T-helper 22 cell (primary cell): ENCODE measurements around the gene CEP85.
"Not testable (repeated sequence)": the region's sequence is repeated elsewhere in the genome, so short reads cannot be mapped to it uniquely, and the experiment has no call there.

Experiments
- DNase-seq: peaks from one replicate; pipeline ENCODE4 v3.0.0-alpha.2; 2020; ENCODE audit warnings: low read depth

CEP85 gene

GRCh38 chr1:26290882-26291261 is 56.9 kb downstream of the CEP85 start:
- no peak for DNase-seq

- no peak for DNase-seq
Observed at GRCh38 chr1:26291433-26291832, 57.4 kb downstream of the CEP85 start.

- DNase-seq = no peak
Observed at GRCh38 chr1:26291939-26292338, 57.9 kb downstream of the CEP85 start.

GRCh38 chr1:26292735-26293134 is 58.7 kb downstream of the CEP85 start:
- not testable (repeated sequence) for DNase-seq

GRCh38 chr1:26293911-26294463 is 60.0 kb downstream of the CEP85 start:
- no peak for DNase-seq

GRCh38 chr1:26295194-26296138 is 61.5 kb downstream of the CEP85 start:
- DNase-seq = no peak

- no peak for DNase-seq
Observed at GRCh38 chr1:26296340-26297056, 62.5 kb downstream of the CEP85 start.

- DNase-seq = no peak
Observed at GRCh38 chr1:26297057-26297790, 63.2 kb downstream of the CEP85 start.

- no peak for DNase-seq
Observed at GRCh38 chr1:26297791-26298124, 63.8 kb downstream of the CEP85 start.

- DNase-seq = no peak
Observed at GRCh38 chr1:26300578-26301275, 66.7 kb downstream of the CEP85 start.

GRCh38 chr1:26302733-26303405 is 68.9 kb downstream of the CEP85 start:
- no peak for DNase-seq

- DNase-seq = no peak
Observed at GRCh38 chr1:26305667-26306289, 71.8 kb downstream of the CEP85 start.

GRCh38 chr1:26306290-26307229 is 72.6 kb downstream of the CEP85 start, which contains the start of gene UBXN11:
Gene UBXN11, minus strand, starts transcription at chr1:26306636. Its CDS starts 3,753 bp downstream, at chr1:26302883.
- DNase-seq = peak; percentile 91

- DNase-seq = no peak
Observed at GRCh38 chr1:26307363-26307781, 73.4 kb downstream of the CEP85 start.

GRCh38 chr1:26307966-26308899 is 74.2 kb downstream of the CEP85 start:
- DNase-seq = not testable (repeated sequence)

- DNase-seq = no peak
Observed at GRCh38 chr1:26314501-26314900, 80.5 kb downstream of the CEP85 start.

GRCh38 chr1:26315874-26316850 is 82.2 kb downstream of the CEP85 start:
- DNase-seq = no peak
